Measurements from ENCODE around the gene DHRS9. TPM values are rescaled to one million over a fixed set of nuclear protein-coding genes. Genes with fewer than 3 reads are reported as not detected.

The DHRS9 gene
- polyA plus RNA-seq, 1 donor (not counting 4 experiments of a cell fraction or from before 2014, with no cell fraction given), result 3.3 TPM

DNA sequence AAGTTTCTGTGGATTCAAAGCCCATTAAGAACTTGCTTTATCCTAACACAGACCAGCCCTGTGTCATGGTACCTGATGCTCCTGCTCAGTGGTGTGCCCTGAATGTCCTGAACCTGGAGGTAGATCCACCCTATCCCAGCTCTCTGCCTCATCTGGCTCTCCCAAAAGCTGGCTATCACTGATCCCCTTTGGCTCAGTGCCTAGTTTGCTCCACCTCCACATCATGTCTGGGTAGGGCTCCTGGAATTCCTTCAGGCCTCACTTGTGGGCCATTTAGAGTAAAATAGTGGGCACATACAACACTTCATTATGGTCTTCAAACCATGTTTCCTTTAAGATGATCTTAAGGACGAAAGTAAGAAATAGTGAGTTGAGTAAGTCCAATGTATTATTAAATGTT is 33.5 kb upstream of the DHRS9 start:
- Histone ChIP-seq H3K27ac (ENCODE audit: control insufficient read depth, insufficient read depth, low read length) (no peak overlapping the region), H4K20me1 (ENCODE audit: control insufficient read depth, extremely low read depth, insufficient read depth, low read length) (no peaks in the 10 kb centered on the region), H3K9me3 (ENCODE audit: control insufficient read depth, low read depth, low read length) (no peaks in the 10 kb centered on the region), H3K9ac (ENCODE audit: control insufficient read depth, extremely low read depth, insufficient read depth, low read length) (no peak overlapping the region), H3K9me1 (ENCODE audit: control insufficient read depth, extremely low read depth, insufficient read depth, low read length) (no peaks in the 10 kb centered on the region), H2AFZ (ENCODE audit: control insufficient read depth, low read length) (no peak overlapping the region), H3K27me3 (ENCODE audit: control insufficient read depth, extremely low read depth, insufficient read depth, low read length) (no peaks in the 10 kb centered on the region), H3K4me2 (ENCODE audit: control insufficient read depth, extremely low read depth, insufficient read depth, low read depth, low read length) (no peak overlapping the region), H3K4me1 (ENCODE audit: control insufficient read depth, extremely low read depth, insufficient read depth, low read length) (peaks cover 14% of the 10 kb centered on the region), H3K4me3 (ENCODE audit: control insufficient read depth in 2 of 3, extremely low read depth in 1 of 3, insufficient read depth in 2 of 3, low read depth in 1 of 3, low read length in 3 of 3) (no peak overlapping the region), H3K36me3 (ENCODE audit: control insufficient read depth in 2 of 2, extremely low read depth in 1 of 2, insufficient read depth in 2 of 2, low read length in 2 of 2) (no peaks in the 10 kb centered on the region), H3K79me2 (ENCODE audit: control insufficient read depth, insufficient read depth, low read length) (no peaks in the 10 kb centered on the region)
- no peak for FAIRE-seq
- dilution Hi-C loops (cut with MboI; ENCODE audit: extremely low pct_ligation_motif_present, low sequenced_read_pairs), result no loop called here
- DNase-seq (ENCODE audit: low read depth, low spot score), result no peak
- TF ChIP-seq EZH2 (IDR thresholded peaks at IDR 0.05; ENCODE audit: low read length), result no peak
- TF ChIP-seq, protein P1, sequence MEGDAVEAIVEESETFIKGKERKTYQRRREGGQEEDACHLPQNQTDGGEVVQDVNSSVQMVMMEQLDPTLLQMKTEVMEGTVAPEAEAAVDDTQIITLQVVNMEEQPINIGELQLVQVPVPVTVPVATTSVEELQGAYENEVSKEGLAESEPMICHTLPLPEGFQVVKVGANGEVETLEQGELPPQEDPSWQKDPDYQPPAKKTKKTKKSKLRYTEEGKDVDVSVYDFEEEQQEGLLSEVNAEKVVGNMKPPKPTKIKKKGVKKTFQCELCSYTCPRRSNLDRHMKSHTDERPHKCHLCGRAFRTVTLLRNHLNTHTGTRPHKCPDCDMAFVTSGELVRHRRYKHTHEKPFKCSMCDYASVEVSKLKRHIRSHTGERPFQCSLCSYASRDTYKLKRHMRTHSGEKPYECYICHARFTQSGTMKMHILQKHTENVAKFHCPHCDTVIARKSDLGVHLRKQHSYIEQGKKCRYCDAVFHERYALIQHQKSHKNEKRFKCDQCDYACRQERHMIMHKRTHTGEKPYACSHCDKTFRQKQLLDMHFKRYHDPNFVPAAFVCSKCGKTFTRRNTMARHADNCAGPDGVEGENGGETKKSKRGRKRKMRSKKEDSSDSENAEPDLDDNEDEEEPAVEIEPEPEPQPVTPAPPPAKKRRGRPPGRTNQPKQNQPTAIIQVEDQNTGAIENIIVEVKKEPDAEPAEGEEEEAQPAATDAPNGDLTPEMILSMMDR (optimal IDR thresholded peaks at IDR 0.05 in 1 of 3, IDR thresholded peaks at IDR 0.05 in 1 of 3, conservative IDR thresholded peaks at IDR 0.05 in 1 of 3; ENCODE audit: extremely low read depth in 1 of 3, insufficient read depth in 2 of 3, low read length in 3 of 3), result no peak

DNA sequence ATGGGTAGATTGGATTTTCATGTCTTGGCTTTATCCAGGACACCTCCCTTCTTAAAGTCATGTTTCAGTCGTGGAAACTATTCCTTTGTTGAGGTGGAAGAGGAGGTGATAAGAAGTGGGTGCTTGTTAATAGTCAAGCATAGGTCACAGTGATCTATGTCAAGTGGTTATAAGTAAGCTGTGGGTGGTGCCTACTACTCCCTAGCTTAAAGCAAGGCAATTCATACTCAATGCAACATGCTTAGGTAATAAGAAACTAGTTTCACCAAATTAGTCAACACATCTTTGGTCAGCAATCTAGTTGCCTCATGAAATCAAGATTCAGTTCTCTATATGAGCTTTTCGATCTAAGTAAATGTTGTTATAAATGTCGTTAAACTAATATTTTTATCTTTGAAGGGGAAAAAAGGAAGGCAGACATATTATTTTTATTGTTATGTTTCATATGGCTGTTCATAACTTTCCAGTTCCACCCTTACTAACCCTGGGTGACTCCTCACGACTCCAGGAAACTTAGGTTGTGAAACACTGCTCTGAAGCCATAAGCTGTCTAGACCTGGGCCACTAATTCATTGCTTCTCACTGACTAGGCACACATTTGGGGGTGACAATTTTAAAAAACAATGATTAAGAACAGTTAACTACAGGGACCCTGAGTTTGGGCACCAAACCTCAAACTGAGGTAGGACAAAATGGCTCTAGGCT is 32.5 kb upstream of the DHRS9 start:
- FAIRE-seq, result no peak
- dilution Hi-C loops (cut with MboI; ENCODE audit: extremely low pct_ligation_motif_present, low sequenced_read_pairs), result no loop called here
- Histone ChIP-seq H4K20me1 (ENCODE audit: control insufficient read depth, extremely low read depth, insufficient read depth, low read length) (no peaks in the 10 kb centered on the region), H2AFZ (ENCODE audit: control insufficient read depth, low read length) (no peak overlapping the region), H3K36me3 (ENCODE audit: control insufficient read depth in 2 of 2, extremely low read depth in 1 of 2, insufficient read depth in 2 of 2, low read length in 2 of 2) (no peaks in the 10 kb centered on the region), H3K4me2 (ENCODE audit: control insufficient read depth, extremely low read depth, insufficient read depth, low read depth, low read length) (no peak overlapping the region), H3K9me3 (ENCODE audit: control insufficient read depth, low read depth, low read length) (no peaks in the 10 kb centered on the region), H3K4me1 (ENCODE audit: control insufficient read depth, extremely low read depth, insufficient read depth, low read length) (peaks cover 14% of the 10 kb centered on the region), H3K27me3 (ENCODE audit: control insufficient read depth, extremely low read depth, insufficient read depth, low read length) (no peaks in the 10 kb centered on the region), H3K9ac (ENCODE audit: control insufficient read depth, extremely low read depth, insufficient read depth, low read length) (no peak overlapping the region), H3K79me2 (ENCODE audit: control insufficient read depth, insufficient read depth, low read length) (no peaks in the 10 kb centered on the region), H3K27ac (ENCODE audit: control insufficient read depth, insufficient read depth, low read length) (no peak overlapping the region), H3K9me1 (ENCODE audit: control insufficient read depth, extremely low read depth, insufficient read depth, low read length) (no peaks in the 10 kb centered on the region), H3K4me3 (ENCODE audit: control insufficient read depth in 2 of 3, extremely low read depth in 1 of 3, insufficient read depth in 2 of 3, low read depth in 1 of 3, low read length in 3 of 3) (no peak overlapping the region)
- DNase-seq (ENCODE audit: low read depth, low spot score), result no peak
- TF ChIP-seq, protein P1 (optimal IDR thresholded peaks at IDR 0.05 in 1 of 3, IDR thresholded peaks at IDR 0.05 in 1 of 3, conservative IDR thresholded peaks at IDR 0.05 in 1 of 3; ENCODE audit: extremely low read depth in 1 of 3, insufficient read depth in 2 of 3, low read length in 3 of 3), result no peak
- TF ChIP-seq EZH2 (IDR thresholded peaks at IDR 0.05; ENCODE audit: low read length), result no peak
